ENCODE measurements around the gene HSPA4. TPM values are rescaled to one million over a fixed set of nuclear protein-coding genes. Genes with fewer than 3 reads are reported as not detected.

HSPA4 gene
- total and polyA plus RNA-seq, 2 of the 13 experiments (the other 11 are each of a cell fraction or from before 2014, with no cell fraction given) = 36.6 to 231 TPM

DNA sequence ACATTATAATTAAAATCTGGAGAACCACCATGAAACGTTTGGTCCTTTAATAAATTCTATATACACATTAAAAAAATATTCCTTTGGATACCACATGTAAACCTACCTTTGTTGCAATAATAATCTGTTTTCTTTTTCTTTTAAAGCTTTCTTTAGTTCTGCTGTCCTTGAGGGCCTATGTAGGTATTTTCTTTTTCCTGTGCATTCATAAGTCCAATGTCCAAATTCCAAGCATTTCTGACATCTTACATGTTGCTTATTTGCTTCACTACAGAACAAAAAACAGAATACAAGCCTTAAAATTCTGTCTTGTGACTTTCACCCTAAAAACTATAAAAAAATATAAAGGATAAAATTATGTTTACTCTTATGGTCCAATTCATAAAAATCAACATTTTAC is 45.2 kb upstream of the HSPA4 start (continued):
- TF ChIP-seq, protein P1, sequence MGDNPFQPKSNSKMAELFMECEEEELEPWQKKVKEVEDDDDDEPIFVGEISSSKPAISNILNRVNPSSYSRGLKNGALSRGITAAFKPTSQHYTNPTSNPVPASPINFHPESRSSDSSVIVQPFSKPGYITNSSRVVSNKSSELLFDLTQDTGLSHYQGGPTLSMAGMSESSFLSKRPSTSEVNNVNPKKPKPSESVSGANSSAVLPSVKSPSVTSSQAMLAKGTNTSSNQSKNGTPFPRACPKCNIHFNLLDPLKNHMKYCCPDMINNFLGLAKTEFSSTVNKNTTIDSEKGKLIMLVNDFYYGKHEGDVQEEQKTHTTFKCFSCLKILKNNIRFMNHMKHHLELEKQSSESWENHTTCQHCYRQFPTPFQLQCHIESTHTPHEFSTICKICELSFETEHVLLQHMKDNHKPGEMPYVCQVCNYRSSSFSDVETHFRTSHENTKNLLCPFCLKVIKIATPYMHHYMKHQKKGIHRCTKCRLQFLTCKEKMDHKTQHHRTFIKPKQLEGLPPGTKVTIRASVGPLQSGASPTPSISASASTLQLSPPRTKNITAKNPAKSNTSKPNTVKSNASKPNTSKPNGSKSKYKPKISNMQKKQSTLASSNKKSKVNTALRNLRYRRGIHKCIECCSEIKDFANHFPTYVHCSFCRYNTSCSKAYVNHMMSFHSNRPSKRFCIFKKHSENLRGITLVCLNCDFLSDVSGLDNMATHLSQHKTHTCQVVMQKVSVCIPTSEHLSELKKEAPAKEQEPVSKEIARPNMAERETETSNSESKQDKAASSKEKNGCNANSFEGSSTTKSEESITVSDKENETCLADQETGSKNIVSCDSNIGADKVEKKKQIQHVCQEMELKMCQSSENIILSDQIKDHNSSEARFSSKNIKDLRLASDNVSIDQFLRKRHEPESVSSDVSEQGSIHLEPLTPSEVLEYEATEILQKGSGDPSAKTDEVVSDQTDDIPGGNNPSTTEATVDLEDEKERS (CRISPR knock-in tag; IDR thresholded peaks at IDR 0.05) = peak; percentile 28; the same call in 1 of the 2 replicates
- TF ChIP-seq SMARCE1 (IDR thresholded peaks at IDR 0.05; ENCODE audit: borderline replicate concordance) (0 out of 2 replicates have a peak, but pooled peaks have one; percentile 27), NCOR1 (IDR thresholded peaks at IDR 0.05; ENCODE audit: borderline replicate concordance, low read length) (peak; percentile 61), ZNF878 (CRISPR knock-in tag; IDR thresholded peaks at IDR 0.05) (peak; percentile 89; the same call in 1 of the 2 replicates), HMG20A (CRISPR knock-in tag; IDR thresholded peaks at IDR 0.05; ENCODE audit: borderline replicate concordance) (peak; percentile 57; the same call in 1 of the 2 replicates), ZKSCAN8 (CRISPR knock-in tag; IDR thresholded peaks at IDR 0.05; ENCODE audit: borderline replicate concordance) (peak; percentile 62; the same call in 1 of the 2 replicates), PPARG (CRISPR knock-in tag; conservative IDR thresholded peaks at IDR 0.05) (0 out of 2 replicates have a peak, but pooled peaks have one; percentile 23), HNF4A (CRISPR knock-in tag; IDR thresholded peaks at IDR 0.05) (peak; percentile 80), ARID3A (IDR thresholded peaks at IDR 0.05; ENCODE audit: low read depth, low read length) (0 out of 2 replicates have a peak, but pooled peaks have one; percentile 22), CSRNP2 (CRISPR knock-in tag; conservative IDR thresholded peaks at IDR 0.05; ENCODE audit: low read depth) (no peak), HNF4G (IDR thresholded peaks at IDR 0.05; ENCODE audit: borderline replicate concordance, low read depth, low read length) (peak; percentile 58; the same call in 1 of the 2 replicates), HNF4G (CRISPR knock-in tag; IDR thresholded peaks at IDR 0.05; ENCODE audit: borderline replicate concordance, low read depth) (no peak), CREM (IDR thresholded peaks at IDR 0.05) (0 out of 2 replicates have a peak, but pooled peaks have one; percentile 26), CREM (CRISPR knock-in tag; IDR thresholded peaks at IDR 0.05) (no peak)
- TF ChIP-seq, protein P2, sequence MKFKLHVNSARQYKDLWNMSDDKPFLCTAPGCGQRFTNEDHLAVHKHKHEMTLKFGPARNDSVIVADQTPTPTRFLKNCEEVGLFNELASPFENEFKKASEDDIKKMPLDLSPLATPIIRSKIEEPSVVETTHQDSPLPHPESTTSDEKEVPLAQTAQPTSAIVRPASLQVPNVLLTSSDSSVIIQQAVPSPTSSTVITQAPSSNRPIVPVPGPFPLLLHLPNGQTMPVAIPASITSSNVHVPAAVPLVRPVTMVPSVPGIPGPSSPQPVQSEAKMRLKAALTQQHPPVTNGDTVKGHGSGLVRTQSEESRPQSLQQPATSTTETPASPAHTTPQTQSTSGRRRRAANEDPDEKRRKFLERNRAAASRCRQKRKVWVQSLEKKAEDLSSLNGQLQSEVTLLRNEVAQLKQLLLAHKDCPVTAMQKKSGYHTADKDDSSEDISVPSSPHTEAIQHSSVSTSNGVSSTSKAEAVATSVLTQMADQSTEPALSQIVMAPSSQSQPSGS (CRISPR knock-in tag; IDR thresholded peaks at IDR 0.05) = peak; percentile 85
